ENCODE data around the gene UBAP1L. TPM values are rescaled to one million over a fixed set of nuclear protein-coding genes. Genes with fewer than 3 reads are reported as not detected.
A peak's percentile ranks its signal among the peaks of the same experiment; 100 is the strongest.

The UBAP1L gene
- total and polyA plus RNA-seq, 8 donors: 2.7 to 12.4 (median 9.4) TPM

DNA sequence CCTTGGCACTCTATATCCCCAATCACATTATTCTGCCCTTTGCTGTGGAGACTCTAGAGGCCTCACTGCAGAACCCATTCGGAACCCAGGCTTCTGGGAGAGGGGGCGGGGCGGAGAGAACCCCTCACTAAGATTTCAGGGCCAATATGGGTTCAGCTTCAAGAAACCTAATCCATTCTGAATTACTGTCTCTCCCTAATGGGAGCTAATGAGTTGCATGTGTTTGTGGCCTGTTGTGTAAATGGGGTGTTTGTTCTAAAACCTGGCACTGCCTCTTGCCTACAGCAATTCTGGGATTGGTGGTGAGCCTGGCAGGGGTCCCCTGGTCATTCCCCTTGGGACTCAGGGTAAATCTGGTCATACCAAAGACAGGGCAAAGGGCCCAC is 46.6 kb downstream of the UBAP1L start:
- DNase-seq (peak in 1 of 4 donors; percentile 27), ATAC-seq (no peak)
- Histone ChIP-seq H3K27ac (peak overlapping the region; percentile 68 to 89), H3K4me1 (peaks cover 11 to 23% of the 10 kb centered on the region in 2 donors), H3K9me3 (no peaks in the 10 kb centered on the region), H3K27me3 (peaks cover 6 to 44% of the 10 kb centered on the region in 2 donors), H3K4me3 (peak overlapping the region; percentile 28 to 37), H3K36me3 (no peaks in the 10 kb centered on the region)
- TF ChIP-seq, protein P1, sequence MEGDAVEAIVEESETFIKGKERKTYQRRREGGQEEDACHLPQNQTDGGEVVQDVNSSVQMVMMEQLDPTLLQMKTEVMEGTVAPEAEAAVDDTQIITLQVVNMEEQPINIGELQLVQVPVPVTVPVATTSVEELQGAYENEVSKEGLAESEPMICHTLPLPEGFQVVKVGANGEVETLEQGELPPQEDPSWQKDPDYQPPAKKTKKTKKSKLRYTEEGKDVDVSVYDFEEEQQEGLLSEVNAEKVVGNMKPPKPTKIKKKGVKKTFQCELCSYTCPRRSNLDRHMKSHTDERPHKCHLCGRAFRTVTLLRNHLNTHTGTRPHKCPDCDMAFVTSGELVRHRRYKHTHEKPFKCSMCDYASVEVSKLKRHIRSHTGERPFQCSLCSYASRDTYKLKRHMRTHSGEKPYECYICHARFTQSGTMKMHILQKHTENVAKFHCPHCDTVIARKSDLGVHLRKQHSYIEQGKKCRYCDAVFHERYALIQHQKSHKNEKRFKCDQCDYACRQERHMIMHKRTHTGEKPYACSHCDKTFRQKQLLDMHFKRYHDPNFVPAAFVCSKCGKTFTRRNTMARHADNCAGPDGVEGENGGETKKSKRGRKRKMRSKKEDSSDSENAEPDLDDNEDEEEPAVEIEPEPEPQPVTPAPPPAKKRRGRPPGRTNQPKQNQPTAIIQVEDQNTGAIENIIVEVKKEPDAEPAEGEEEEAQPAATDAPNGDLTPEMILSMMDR (IDR thresholded peaks at IDR 0.05): no peak
- intact Hi-C loops (cut with DNase I): no loop called here

DNA sequence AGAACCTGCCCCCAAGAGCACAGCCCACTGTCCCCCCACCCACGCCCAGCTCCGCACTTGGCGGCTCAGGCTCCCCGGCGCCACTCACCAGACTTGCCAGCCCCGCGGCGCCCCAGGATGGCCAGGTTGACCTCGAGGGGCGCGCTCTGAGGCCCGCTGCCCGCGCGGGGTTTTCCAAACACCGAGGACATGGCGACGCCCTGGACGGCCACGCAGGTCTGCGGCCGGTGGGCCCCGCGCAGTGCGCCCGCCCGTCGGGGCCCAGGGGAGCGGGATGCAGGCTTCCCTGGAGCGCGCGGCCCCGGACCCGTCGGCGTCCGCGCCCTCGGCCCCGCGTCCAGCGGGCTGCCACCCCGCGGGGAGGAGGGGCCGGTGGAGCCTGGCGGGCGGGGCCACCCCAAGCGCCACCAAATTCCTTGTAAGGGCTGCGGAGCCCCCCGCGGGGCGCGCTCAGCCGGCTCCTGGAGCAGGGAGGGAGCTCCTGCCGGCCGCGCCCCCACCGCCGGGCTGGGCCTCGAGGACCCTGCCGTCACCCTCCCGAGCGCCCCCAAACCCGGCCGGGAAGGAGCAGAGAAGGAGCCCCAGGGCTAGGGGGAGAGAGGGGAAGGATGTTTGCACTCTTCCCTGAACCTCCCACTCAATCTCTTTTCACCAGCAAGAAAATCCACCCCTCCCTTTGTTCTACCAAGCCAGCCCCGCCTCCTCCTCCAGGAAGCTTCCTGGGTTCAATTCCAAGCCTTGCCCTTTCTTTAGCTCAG is 47.2 kb downstream of the UBAP1L start, which contains the start of gene RASL12:
RASL12 (minus strand) TSS at position 347 of the 758 bp plus-strand sequence; CDS start at position 191, 156 bp downstream.
- Histone ChIP-seq H3K27ac (peak within 1 kb of the TSS; percentile 68 to 89), H3K9me3 (no peaks in the 10 kb centered on the region), H3K27me3 (peaks cover 6 to 44% of the 10 kb centered on the region in 2 donors), H3K4me1 (peaks cover 11 to 23% of the 10 kb centered on the region in 2 donors), H3K36me3 (no peaks in the 10 kb centered on the region), H3K4me3 (peak within 1 kb of the TSS; percentile 28 to 37)
- intact Hi-C loops (cut with DNase I): no loop called here
- DNase-seq: peak in 1 of 4 donors; percentile 76
- ATAC-seq: peak; percentile 32
- TF ChIP-seq, protein P1 (IDR thresholded peaks at IDR 0.05): no peak

GRCh38 chr15:65067317-65067644 is 47.7 kb downstream of the UBAP1L start:
- Histone ChIP-seq H3K36me3 (no peaks in the 10 kb centered on the region), H3K4me3 (peak overlapping the region; percentile 28 to 37), H3K4me1 (peaks cover 11 to 23% of the 10 kb centered on the region in 2 donors), H3K9me3 (no peaks in the 10 kb centered on the region), H3K27ac (peak overlapping the region; percentile 68 to 89), H3K27me3 (peaks cover 6 to 44% of the 10 kb centered on the region in 2 donors)
- DNase-seq (no peak), ATAC-seq (no peak)
- TF ChIP-seq, protein P1 (IDR thresholded peaks at IDR 0.05): no peak
- intact Hi-C loops (cut with DNase I): no loop called here

GRCh38 chr15:65066635-65067316 is 48.2 kb downstream of the UBAP1L start:
- intact Hi-C loops (cut with DNase I): no loop called here
- Histone ChIP-seq H3K4me1 (peaks cover 11 to 23% of the 10 kb centered on the region in 2 donors), H3K27ac (peak overlapping the region; percentile 68 to 89), H3K27me3 (peaks cover 6 to 44% of the 10 kb centered on the region in 2 donors), H3K36me3 (no peaks in the 10 kb centered on the region), H3K9me3 (no peaks in the 10 kb centered on the region), H3K4me3 (peak overlapping the region; percentile 28 to 37)
- DNase-seq (peak in 1 of 4 donors; percentile 91), ATAC-seq (peak; percentile 20)
- TF ChIP-seq, protein P1 (IDR thresholded peaks at IDR 0.05): no peak

Data from left lung (tissue), 10 donors.